Endodermal cell (in vitro differentiated cells): ENCODE data around the gene MYO1B. TPM values are rescaled to one million over a fixed set of nuclear protein-coding genes. Genes with fewer than 3 reads are reported as not detected.

Experiments used
- DNase-seq: peaks from one replicate; pipeline ENCODE4 v3.0.0-alpha.2; 2017
- H3K27ac ChIP-seq: 2 replicates; pipeline ENCODE4 v1.5.1; 2013; ENCODE audit warnings: mild to moderate bottlenecking, low read depth, low read length, moderate library complexity
- H3K27me3 ChIP-seq: 2 replicates; pipeline ENCODE4 v1.6.1; 2013; ENCODE audit warnings: mild to moderate bottlenecking, low read length, moderate library complexity; ENCODE audit not compliant: insufficient read depth, control insufficient read depth, poor library complexity, severe bottlenecking
- H3K36me3 ChIP-seq: 2 replicates; pipeline ENCODE4 v1.7.0; 2013; ENCODE audit warnings: mild to moderate bottlenecking, low read length, moderate library complexity; ENCODE audit not compliant: control insufficient read depth, insufficient read depth
- H3K4me1 ChIP-seq: one replicate; pipeline ENCODE4 v1.7.0; 2013; ENCODE audit warnings: low read length; ENCODE audit not compliant: control insufficient read depth, insufficient read depth
- H3K4me3 ChIP-seq: 2 replicates; pipeline ENCODE4 v1.5.1; 2013; ENCODE audit warnings: mild to moderate bottlenecking, low read length, moderate library complexity
- H3K9ac ChIP-seq: 2 replicates; pipeline ENCODE4 v1.6.1; 2013; ENCODE audit warnings: mild to moderate bottlenecking, low read length, moderate library complexity; ENCODE audit not compliant: poor library complexity, severe bottlenecking; ENCODE audit errors: extremely low read depth
- H3K9me3 ChIP-seq: 2 replicates; pipeline ENCODE4 v1.6.1; 2013; ENCODE audit warnings: mild to moderate bottlenecking, low read length, moderate library complexity; ENCODE audit not compliant: control insufficient read depth
- H3K27ac Mint-ChIP-seq: 2 replicates; pipeline ENCODE4 v1.8.0; 2020; ENCODE audit warnings: mixed read lengths
- H3K27me3 Mint-ChIP-seq: 2 replicates; pipeline ENCODE4 v1.8.0; 2021; ENCODE audit warnings: mild to moderate bottlenecking, mixed read lengths; ENCODE audit not compliant: insufficient read depth
- H3K36me3 Mint-ChIP-seq: 2 replicates; pipeline ENCODE4 v1.8.0; 2020; ENCODE audit warnings: low read depth, mixed read lengths
- H3K4me1 Mint-ChIP-seq: 2 replicates; pipeline ENCODE4 v1.8.0; 2020; ENCODE audit warnings: mixed read lengths
- H3K4me3 Mint-ChIP-seq: 2 replicates; pipeline ENCODE4 v1.8.0; 2020; ENCODE audit warnings: mild to moderate bottlenecking, moderate library complexity, mixed read lengths
- H3K9me3 Mint-ChIP-seq: 2 replicates; pipeline ENCODE4 v1.8.0; 2020; ENCODE audit warnings: mild to moderate bottlenecking, mixed read lengths
- CTCF ChIP-seq: fragments of 200-600 bp; sonication (generic); conservative IDR thresholded peaks from 2 replicates; pipeline ENCODE4 v1.5.0; 2021; ENCODE audit warnings: antibody characterized with exemption, mild to moderate bottlenecking
- WGBS, 2 experiments: methylation state at CpG; one replicate each; pipeline versions ENCODE4 v1.1.5 to v1.1.7; 2013; ENCODE audit warnings: missing lambda C conversion rate in 2 of 2, mixed read lengths in 1 of 2; ENCODE audit not compliant: insufficient coverage in 1 of 2, insufficient read length in 1 of 2; 5-methylcytosine and 5-hydroxymethylcytosine counted together
- total RNA-seq, 2 donors: library from RNA; stranded (reverse); fragmentation: NEBNext Ultra II Directional in 1 of 2; extraction: Animal tissue kit (Norgen Biotek cat#: 25700) in 1 of 2; gene quantifications; 2 replicates in 1 of 2; 3 replicates in 1 of 2; pipeline ENCODE4 v1.2.1, GENCODE V29; 2021

MYO1B gene
- total RNA-seq, 2 donors from 2014 or later: 145 to 154 TPM

GRCh38 chr2:191209340-191209739, 35.9 kb upstream of the MYO1B start:
- Mint-ChIP-seq H3K4me3 (no peak overlapping the region), H3K36me3 (no peaks in the 10 kb centered on the region), H3K4me1 (peaks cover 4% of the 10 kb centered on the region), H3K9me3 (peaks cover 9% of the 10 kb centered on the region), H3K27me3 (no peaks in the 10 kb centered on the region), H3K27ac (no peak overlapping the region)
- no peak for TF ChIP-seq CTCF
- Histone ChIP-seq H3K4me3 (no peak overlapping the region), H3K27ac (no peak overlapping the region), H3K27me3 (no peaks in the 10 kb centered on the region), H3K9ac (no peak overlapping the region), H3K4me1 (no peaks in the 10 kb centered on the region), H3K36me3 (no peaks in the 10 kb centered on the region), H3K9me3 (peaks cover 17% of the 10 kb centered on the region)
- WGBS, 2 experiments: 86 to 100% methylated on average over 1 of the region's 1 CpG
- DNase-seq: no peak

- H3K4me3 ChIP-seq: no peak overlapping the region
- H3K36me3 Mint-ChIP-seq: no peaks in the 10 kb centered on the region
- no peaks in the 10 kb centered on the region for H3K27me3 Mint-ChIP-seq
- no peak for DNase-seq
- H3K4me3 Mint-ChIP-seq: no peak overlapping the region
- H3K9me3 Mint-ChIP-seq: peaks cover 9% of the 10 kb centered on the region
- no peaks in the 10 kb centered on the region for H3K36me3 ChIP-seq
- H3K4me1 Mint-ChIP-seq: no peaks in the 10 kb centered on the region
- TF ChIP-seq CTCF: no peak
- no peak overlapping the region for H3K27ac Mint-ChIP-seq
- no peaks in the 10 kb centered on the region for H3K4me1 ChIP-seq
- peaks cover 17% of the 10 kb centered on the region for H3K9me3 ChIP-seq
- no peak overlapping the region for H3K9ac ChIP-seq
- no peaks in the 10 kb centered on the region for H3K27me3 ChIP-seq
- no peak overlapping the region for H3K27ac ChIP-seq
Measured at GRCh38 chr2:191212119-191212518, 33.1 kb upstream of the MYO1B start.

GRCh38 chr2:191213333-191213732, 31.9 kb upstream of the MYO1B start:
- H3K27ac ChIP-seq: no peak overlapping the region
- H3K27me3 Mint-ChIP-seq: no peaks in the 10 kb centered on the region
- no peak for TF ChIP-seq CTCF

More at GRCh38 chr2:191213333-191213732, 31.9 kb upstream of the MYO1B start:
- Histone ChIP-seq H3K27me3 (no peaks in the 10 kb centered on the region), H3K4me1 (peaks cover 5% of the 10 kb centered on the region), H3K9me3 (peaks cover 17% of the 10 kb centered on the region), H3K4me3 (no peak overlapping the region), H3K9ac (no peak overlapping the region), H3K36me3 (no peaks in the 10 kb centered on the region)
- peaks cover 10% of the 10 kb centered on the region for H3K4me1 Mint-ChIP-seq
- no peak overlapping the region for H3K27ac Mint-ChIP-seq
- H3K9me3 Mint-ChIP-seq: peaks cover 9% of the 10 kb centered on the region
- H3K36me3 Mint-ChIP-seq: no peaks in the 10 kb centered on the region
- DNase-seq: no peak
- H3K4me3 Mint-ChIP-seq: no peak overlapping the region
